ENCODE data around the gene GPC3.
"Not testable (repeated sequence)": the region's sequence is repeated elsewhere in the genome, so short reads cannot be mapped to it uniquely, and the experiment has no call there.

Gene GPC3

DNA sequence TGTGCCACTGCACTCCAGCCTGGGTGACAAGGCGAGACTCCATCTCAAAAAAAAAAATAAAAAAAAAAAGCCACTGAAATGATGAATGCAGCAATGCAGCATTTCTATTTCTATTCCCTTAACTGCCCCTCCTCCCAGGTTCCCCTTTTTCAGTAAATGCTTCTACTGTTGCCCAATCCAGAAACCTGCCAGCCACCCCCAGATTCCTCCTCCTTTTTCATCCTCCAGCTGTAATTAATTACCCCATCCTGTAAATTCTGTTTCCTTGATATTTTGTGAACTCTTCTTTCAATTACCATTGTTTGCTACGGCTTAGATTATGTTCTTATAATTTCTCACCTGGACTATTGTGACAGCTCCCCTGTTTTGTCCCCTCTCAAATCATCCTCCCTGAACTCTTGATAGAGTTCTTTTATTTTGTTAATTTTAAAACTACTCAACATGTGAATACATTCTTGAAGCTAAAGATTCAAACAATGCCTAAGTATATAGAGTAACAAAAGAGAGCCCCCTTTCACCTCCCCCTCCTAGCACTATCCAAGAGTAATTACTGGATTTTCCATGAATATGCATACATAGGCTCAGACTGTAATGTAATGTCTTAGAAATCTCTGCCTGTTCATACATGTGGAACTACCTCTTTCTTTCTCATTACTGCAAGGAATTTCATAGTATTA is 429.5 kb downstream of the GPC3 start:
- DNase-seq (ENCODE audit: low read depth, low spot score): no peak

DNA sequence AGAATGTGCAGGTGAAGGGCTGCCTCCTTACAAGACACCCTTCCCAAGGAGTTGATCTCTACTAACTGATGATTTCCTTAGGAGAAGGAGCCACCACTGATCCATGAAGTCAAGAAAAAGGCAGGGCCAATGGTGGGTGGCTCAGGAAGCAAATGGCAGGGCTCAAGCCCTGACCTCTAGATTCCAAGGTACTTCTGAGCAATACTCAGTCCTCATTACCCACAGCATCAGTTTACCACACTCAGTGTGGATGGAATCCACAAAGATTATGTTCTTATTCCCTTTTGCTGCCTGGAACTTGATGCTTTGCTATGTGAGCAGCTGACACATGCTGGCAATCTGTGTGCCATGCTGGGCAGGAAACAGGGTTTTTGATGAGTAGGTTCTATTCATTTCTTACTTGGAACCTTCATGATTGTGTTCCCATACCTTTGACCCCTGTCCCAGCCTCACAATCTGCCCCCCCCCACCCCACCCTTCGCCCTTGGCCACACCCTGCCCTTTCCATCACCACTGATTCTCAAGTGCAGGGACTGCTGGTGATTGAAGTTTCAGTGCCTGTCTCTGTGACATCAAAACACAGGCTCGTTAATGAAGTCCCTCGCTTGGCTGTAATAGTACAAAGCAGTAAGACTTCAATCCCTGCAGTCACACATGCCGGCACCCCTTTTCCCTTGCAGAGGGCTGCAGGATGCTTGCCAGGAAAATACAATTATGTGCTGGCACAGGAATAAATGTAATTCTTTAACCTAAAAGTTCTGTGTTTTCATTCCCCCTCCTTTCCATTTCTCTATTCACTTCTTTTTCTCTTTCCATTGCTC is 434.5 kb downstream of the GPC3 start:
- DNase-seq (ENCODE audit: low read depth, low spot score): no peak

DNA sequence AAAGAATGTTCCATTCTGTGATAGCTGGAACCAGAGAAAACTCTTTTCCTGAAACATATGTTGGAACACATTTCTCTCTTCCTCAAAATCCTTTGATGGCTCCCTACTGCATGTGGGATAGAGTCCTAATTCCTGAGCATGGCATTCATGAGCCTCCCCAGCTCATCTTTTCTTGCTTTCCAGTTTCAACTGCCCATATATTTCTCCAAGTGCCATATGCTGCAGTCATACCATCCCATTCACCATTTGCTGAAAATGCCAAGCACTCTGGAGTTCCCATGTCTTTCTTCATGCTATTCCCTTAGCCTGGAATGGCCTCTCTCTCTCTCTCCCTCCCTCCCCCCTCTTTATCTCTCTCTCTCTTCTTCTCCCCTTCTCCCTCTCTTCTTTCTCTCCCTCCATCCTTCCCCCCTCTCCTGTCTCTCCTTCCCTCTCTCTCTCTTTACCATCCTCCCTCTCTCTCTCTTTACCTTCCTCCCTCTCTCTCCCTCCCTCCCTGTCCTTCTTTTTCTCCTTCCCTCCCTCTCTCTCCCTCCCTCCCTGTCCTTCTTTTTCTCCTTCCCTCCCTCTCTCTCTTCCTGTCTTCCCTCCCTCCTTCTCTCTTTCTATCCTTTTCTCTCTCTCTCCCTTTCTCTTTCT is 436.0 kb downstream of the GPC3 start:
- no peak for DNase-seq (ENCODE audit: low read depth, low spot score)

DNA sequence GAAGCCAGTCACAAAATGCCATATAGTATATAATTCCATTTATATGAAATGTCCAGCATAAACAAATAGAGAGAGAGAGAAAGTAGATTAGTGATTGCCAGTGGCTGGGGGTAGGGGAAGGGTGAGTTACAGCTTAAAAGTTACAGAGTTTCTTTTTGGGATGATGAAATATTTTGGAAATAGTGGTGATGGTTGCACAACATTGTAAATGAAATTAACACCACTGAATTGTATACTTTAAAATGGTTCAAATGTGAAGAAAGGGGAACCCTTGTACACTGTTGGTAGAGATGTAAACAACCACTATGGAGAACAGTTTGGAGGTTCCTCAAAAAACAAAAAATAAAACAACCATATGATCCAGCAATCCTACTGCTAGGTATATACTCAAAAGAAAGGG is 439.0 kb downstream of the GPC3 start:
- DNase-seq (ENCODE audit: low read depth, low spot score): no peak

DNA sequence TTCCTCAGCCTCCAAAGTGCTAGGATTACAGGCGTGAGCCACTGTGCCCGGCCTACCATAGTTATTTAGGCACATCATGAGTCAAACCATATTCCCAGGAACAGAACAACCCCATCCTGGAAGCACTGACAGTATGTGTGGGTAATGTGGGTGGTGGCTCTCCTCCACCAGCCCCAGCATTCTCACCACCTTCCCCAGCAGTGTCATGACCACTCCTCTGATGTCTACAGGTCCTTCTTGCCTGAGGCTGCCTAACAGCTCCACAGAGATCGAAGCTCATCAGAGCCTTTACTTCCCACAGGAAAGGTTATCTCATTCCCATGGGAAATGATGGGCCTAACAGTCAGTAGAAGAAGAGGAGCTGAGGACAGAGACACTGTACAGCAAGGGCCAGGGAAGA is 440.6 kb downstream of the GPC3 start:
- DNase-seq (ENCODE audit: low read depth, low spot score): no peak

DNA sequence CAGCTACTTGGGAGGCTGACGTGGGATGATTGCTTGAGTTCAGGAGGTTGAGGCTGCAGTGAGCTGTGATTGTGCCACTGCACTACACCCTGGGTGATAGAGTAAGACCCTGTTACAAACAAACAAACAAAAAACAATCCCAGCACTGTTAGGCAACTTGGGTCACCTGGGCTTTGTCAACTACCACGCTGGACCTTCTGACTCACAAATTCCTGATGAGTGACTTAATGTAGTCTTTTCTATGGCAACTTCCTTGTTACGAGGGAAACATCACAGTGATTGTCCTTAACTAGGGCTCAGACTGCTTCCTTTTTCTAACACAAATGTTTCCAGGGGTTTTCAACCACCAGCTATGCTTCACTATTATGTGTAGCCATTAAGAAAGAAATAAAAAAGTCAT is 441.3 kb downstream of the GPC3 start:
- no peak for DNase-seq (ENCODE audit: low read depth, low spot score)

DNA sequence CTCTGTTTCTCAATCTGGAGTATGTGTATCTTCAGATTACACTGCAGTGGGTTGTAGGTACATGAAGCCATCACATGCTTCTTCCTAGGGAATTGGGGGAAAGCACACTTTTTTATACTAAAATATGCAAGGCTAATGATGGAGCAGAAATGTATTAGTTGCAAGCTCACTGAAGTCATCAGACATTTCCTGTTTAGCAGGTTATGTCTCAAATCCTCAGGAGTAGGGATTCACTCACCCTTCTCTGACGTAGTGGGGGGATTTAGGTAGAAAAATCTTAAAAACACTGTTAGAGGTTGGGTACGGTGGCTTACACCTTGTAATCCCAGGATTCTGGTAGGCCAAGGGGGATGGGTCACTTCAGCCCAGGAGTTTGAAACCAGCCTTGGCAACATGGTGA is 441.7 kb downstream of the GPC3 start:
- DNase-seq (ENCODE audit: low read depth, low spot score): no peak

DNA sequence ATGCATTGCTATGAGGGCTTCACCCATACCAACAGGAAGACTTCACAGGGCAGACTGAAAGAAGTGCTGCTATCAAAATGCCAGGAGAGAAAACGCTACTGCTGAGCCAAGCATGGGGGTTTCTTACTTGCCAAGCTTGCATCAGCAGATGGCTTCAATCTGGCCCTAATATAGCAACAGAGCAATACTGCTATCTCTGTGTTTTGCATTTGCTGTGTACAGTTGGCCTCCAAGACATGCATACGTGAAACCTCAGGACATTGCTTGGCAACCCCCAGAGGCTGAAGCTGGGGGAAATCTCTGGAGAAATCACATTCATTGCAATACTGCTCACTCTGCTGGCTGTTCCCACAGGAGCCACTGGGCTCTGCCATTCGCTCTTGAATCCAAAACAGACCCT is 442.9 kb downstream of the GPC3 start:
- no peak for DNase-seq (ENCODE audit: low read depth, low spot score)

DNA sequence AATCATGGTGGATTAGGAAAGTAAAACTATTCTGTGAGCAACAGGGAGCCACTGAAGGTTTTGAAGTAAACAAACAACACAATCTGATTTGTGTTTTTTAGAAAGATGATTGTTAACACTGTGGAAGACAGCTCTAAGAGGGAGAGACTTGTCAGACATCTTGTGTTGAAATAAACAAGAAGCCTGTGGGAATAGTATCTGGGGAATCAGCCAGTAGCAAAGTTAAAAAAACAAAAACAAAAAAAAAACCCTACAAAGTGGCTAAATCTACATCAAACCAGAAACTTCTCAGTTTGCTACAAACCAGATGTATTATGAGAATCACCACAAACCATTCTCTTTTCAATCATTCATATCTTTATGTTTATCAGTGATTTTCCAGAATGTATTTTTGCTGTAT is 444.4 kb downstream of the GPC3 start:
- no peak for DNase-seq (ENCODE audit: low read depth, low spot score)

DNA sequence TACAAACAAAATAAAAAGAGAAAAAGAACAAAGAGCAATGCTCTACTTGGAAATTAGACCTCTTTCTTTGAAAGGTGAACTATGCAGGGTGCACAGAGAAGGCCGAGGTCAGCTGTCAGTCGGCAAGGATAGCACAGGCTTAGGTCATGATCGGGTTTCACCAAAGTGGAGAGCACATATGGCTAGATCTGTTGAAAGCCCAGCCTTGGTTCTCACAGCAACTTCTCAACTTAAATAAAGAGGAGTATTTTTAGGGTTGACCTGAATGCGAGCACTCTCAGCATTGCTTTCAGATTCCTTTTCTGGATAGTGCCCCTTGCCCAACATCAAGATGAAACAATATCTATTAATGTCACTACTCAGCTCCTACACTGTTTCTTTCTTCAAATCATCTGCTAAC is 447.2 kb downstream of the GPC3 start:
- DNase-seq (ENCODE audit: low read depth, low spot score): no peak

DNA sequence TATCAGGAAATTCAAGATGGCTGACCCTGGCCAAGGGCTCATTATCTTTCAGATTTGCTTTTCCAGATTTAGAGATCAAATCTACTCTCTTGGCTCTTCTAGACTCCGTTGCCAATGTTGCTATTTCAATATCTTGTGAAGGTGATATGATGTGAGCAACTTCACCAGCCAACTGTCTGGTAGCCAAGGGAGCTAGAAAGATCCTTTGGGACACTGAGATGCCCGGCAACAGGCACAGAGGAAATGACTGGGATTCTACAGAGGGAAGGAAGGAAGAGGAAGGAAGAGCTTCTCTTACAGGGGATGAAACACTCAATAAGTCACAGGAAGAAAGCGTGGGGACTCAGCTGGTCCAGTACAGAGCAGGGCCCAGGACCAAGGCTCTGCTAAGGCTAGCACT is 448.3 kb downstream of the GPC3 start:
- no peak for DNase-seq (ENCODE audit: low read depth, low spot score)

DNA sequence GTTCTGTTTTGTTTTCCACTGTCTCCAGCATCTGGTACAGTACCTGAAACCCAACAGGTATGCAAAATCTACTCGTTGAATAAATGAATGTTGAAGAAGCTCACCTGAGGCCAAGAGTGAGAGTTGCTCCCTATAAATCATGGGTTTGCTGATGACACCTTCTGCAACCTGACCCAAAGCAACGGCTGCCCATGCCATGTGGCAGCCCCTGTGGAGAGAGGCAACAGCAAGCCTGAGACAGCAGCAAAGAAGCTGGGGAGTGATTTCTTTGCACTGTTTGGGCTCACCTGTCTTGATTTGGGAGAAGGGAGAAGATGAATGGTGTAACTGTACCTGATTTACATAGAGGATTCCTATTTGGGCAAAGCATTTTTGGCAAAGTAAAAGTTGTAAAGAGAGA is 450.3 kb downstream of the GPC3 start:
- no peak for DNase-seq (ENCODE audit: low read depth, low spot score)

DNA sequence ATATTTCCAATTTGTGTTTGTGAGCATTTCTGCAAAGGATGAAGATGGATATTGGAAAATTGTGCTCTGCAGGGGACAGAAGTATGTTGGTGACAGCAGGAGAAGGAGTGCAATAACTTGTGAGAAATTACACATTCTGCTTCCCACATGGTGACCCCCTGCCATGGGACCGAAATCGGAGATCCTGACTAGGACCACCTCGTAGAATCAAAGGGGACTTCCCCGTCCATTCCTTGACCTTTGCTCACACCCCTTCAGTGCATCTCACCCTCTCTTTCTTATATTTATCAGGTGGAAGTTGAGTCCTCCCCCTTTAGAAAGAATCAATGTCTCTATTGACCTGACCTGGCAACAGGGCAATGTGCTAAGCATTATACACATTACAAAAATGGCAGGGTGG is 451.2 kb downstream of the GPC3 start:
- no peak for DNase-seq (ENCODE audit: low read depth, low spot score)

DNA sequence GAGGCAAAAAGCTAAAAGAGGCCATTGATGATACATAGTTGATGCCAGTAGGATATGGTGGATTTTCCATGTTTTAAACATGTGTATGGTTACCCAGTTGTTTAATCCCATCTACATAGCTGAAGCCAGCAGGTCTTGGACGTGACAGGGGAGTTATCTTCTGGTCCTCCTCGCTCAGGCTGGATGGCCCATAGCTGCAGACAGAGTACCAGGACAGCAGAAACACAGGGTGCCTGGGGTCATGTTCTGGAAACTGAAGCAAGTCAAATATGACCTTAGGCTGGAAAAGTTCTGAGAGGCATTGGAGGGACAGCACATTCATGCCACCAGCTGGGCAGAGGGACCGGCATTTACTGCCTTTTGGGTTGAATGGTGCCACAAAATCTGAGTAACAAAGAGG is 452.1 kb downstream of the GPC3 start:
- DNase-seq (ENCODE audit: low read depth, low spot score): no peak

DNA sequence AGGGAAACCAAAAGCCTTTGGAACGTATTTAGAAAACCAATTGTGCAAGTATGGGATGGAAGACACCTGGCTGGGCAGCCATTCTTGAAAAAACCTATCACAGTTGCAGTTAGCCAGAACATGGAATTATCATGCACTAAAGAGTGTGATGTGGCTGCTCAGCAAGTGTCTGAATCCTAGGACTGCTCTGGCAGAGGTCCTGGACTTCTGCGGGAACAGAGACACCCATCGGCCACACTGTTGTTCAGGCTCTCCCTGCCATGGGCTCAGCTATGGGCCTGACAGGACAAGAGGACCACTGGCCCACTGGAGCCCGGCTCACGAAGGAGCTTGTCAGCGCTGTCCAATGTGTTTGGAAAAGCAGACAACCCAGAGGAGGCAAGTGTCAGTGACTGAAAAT is 454.4 kb downstream of the GPC3 start:
- DNase-seq (ENCODE audit: low read depth, low spot score): no peak

DNA sequence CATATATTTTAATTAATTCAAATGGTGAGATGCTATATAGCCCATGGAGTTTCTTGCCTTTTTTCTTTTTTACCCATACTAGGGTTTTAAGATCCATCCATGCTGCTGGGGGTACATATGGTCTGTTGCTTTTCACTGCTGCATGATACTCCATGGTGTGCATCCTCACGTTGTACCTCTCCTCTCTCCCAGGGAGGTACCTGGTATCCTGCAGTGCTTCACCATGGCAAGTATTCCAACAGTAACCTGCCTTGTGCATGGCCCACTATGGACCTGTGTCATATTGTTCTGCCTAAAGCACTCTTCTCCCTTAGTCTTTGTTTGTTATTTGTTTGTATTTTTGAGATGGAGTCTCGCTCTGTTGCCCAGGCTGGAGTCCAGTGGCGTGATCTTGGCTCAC is 455.8 kb downstream of the GPC3 start:
- no peak for DNase-seq (ENCODE audit: low read depth, low spot score)

DNA sequence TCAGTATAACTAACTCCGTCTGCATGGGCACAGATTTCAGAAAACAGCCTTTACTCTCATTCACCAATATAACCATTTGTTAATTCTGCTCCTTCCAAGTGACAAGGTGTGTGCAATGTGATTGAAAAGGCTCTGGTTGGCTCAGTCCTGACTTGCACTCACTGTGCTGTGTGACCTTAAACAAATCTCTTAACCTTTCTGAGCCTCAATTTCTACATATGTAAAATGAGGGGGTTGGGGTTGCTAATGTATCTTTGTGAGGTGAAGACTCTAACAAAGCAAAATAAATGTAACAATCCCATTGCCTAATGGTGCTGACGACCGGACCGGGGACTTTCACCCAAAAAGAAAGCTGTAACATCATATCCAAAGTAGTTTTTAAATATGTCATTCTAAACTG is 457.6 kb downstream of the GPC3 start:
- DNase-seq (ENCODE audit: low read depth, low spot score): no peak

DNA sequence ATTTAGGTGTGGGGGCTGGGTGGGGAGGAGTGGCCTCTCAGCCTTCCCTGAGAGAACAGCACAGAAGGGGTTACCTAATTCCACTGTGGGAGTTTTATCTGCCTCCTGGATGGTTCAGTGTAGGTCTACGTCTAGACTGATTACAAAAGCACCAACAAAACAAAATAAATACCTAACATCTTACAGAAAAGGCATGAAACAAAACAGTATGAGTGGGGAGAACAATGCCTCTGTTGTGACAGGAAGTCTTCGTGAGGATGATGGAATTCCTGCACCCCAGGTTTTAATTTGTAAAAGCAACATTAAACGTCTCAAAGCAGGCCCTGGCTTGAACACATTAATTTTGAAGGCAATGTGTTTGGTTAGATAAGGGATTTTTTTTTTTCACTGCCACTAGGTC is 458.0 kb downstream of the GPC3 start:
- no peak for DNase-seq (ENCODE audit: low read depth, low spot score)

DNA sequence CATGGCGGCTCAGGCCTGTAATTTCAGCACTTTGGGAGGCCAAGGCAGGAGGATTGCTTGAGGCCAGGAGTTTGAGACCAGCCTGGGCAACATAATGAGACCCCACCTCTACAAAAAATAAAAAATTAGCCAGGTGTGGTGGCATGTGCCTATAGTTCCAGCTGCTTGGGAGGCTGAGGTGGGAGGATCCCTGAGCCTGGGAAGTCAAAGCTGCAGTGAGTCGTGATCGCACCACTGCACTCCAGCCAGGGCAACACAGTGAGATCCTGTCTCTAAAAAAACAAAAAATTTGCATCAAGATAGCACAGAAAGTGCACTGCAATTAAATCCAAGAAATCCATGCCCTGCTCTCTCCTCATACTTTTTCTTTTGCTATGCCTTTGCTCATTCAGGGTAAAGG is 458.6 kb downstream of the GPC3 start:
- not testable (repeated sequence) for DNase-seq (ENCODE audit: low read depth, low spot score)

DNA sequence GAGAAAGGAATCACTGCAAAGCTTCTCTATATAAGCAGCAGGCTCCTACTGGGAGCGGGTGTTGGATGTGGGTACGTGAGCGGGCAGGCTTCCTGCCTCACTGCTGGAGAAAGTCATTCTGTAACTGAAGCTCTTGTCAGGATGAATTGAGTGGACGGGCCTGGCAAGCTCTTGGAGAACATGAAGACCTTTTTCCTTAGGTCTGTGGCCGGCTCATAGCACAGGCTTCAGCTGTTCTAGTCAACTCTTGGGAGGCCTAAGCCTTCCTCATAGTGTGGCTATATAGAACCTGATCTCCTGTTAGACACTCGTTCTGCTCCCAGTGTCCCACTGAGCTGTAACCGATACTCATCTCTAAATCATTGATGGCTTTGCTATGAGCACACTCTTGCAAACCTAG is 461.9 kb downstream of the GPC3 start:
- no peak for DNase-seq (ENCODE audit: low read depth, low spot score)

DNA sequence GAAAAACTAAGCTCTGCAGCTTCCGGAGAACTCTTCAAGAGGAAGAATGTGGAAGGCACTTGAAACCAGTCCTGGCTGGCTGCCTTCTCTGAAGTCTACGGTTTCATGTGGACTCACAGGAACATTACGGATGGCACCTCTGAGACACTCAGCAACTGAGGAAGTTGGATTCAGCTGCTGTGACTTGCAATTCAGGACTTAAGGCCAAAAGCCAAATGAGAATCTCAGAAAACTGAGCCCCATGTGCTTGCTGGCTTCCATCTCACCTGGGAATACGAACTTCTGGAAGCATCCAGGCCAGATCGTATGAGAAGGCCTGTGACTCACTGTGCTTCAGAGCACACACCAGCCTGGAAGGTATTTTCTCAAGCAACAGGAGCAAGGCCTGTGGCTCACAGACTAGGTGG is 462.3 kb downstream of the GPC3 start:
- no peak for DNase-seq (ENCODE audit: low read depth, low spot score)

DNA sequence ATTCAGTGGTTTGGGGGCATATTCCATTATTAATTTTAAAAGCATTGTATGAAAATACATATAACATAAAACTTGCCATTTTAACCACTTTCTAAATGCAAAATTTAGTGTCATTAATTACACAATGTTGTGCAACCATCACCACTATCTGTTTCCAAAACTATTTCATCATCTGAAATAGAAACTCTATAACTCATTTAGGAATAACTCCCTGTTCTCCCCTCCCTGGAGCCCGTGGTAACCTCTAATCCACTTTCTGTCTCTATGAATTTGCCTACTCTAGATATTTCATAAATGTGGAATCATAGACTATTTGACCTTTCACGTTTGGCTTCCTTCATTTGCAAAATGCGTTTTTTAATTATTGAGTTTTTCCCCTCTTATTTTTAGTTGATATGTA is 468.7 kb downstream of the GPC3 start:
- DNase-seq (ENCODE audit: low read depth, low spot score): no peak

DNA sequence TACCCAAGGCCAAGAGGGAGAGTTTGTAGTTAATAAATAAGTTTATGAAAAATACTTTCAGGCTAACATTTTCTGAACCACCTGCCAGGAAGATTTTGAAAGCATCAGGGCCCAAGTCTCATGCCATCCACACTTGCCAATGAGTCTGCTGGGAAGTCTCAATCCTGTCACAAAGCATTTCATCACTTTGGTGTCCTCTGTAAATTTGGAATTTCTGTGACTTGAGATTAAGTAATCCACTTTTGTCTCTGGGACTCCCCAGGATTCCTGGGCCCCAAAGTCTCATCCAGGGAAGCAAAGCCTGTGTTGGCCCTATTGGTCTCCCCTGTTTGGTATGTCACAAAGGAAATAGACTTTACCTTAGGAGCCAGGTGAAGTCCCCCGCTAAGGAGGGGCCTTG is 470.9 kb downstream of the GPC3 start:
- no peak for DNase-seq (ENCODE audit: low read depth, low spot score)
